Peyer's patch (tissue), 4 donors: Measurements from ENCODE around the gene MAPK14. TPM values are rescaled to one million over a fixed set of nuclear protein-coding genes. Genes with fewer than 3 reads are reported as not detected.

Source experiments
- DNase-seq, 3 donors: peaks; one replicate each; pipeline ENCODE4 v3.0.0-alpha.2; 2017 to 2019
- H3K27ac ChIP-seq, 4 donors: fragments of 200-600 bp; sonication (generic); one replicate each; pipeline ENCODE4 v1.5.1; 2016 to 2019
- H3K27me3 ChIP-seq, 2 donors: fragments of 200-600 bp; sonication (generic); one replicate each; pipeline ENCODE4 v1.5.1; 2019
- H3K36me3 ChIP-seq, 3 donors: fragments of 200-600 bp; sonication (generic); one replicate each; pipeline ENCODE4 v1.5.1; 2016 to 2019
- H3K4me1 ChIP-seq, 4 donors: fragments of 200-600 bp; sonication (generic); one replicate each; pipeline ENCODE4 v1.5.1; 2016 to 2019
- H3K4me3 ChIP-seq, 4 donors: fragments of 200-600 bp; sonication (generic); 1 replicate in 3 of 4; 2 replicates in 1 of 4; pipeline ENCODE4 v1.5.1; 2016 to 2019; ENCODE audit warnings: mild to moderate bottlenecking in 1 of 4
- H3K9me3 ChIP-seq, 4 donors: fragments of 200-600 bp; sonication (generic); one replicate each; pipeline ENCODE4 v1.5.1; 2016 to 2019; ENCODE audit warnings: mild to moderate bottlenecking in 1 of 4
- CTCF ChIP-seq, 6 experiments: fragments of 450-650 bp in 4 of 6; fragments of 200-600 bp in 2 of 6; sonication (generic) in 1 of 6; IDR thresholded peaks; one replicate each; pipeline ENCODE4 v1.5.1; 2017 to 2019; ENCODE audit warnings: antibody characterized with exemption in 6 of 6, mild to moderate bottlenecking in 3 of 6, moderate library complexity in 1 of 6
- POLR2A ChIP-seq, 2 donors: fragments of 450-650 bp; IDR thresholded peaks; one replicate each; pipeline ENCODE4 v1.5.1; 2017; ENCODE audit warnings: antibody characterized with exemption in 2 of 2, mild to moderate bottlenecking in 2 of 2, moderate library complexity in 2 of 2
- total RNA-seq, 4 donors: library from RNA; depleted of rRNA; stranded (reverse); fragments of >200 nt; gene quantifications; one replicate each; pipeline ENCODE4 v1.1.0, GENCODE V29; 2016

MAPK14 gene
- total RNA-seq, 4 donors from 2014 or later, result 64.4 to 109 (median 97.4) TPM

GRCh38 chr6:36139991-36140710 is 112.5 kb downstream of the MAPK14 start:
- DNase-seq, result no peak
- peaks cover 0 to 50% (median 0%) of the 10 kb centered on the region in 3 donors for H3K36me3 ChIP-seq
- TF ChIP-seq POLR2A (IDR thresholded peaks at IDR 0.05) (no peak), CTCF (IDR thresholded peaks at IDR 0.05) (no peak)
- H3K4me3 ChIP-seq, result no peak overlapping the region
- H3K9me3 ChIP-seq, result no peaks in the 10 kb centered on the region
- no peaks in the 10 kb centered on the region for H3K27me3 ChIP-seq
- H3K4me1 ChIP-seq, result no peaks in the 10 kb centered on the region
- no peak overlapping the region for H3K27ac ChIP-seq

DNA sequence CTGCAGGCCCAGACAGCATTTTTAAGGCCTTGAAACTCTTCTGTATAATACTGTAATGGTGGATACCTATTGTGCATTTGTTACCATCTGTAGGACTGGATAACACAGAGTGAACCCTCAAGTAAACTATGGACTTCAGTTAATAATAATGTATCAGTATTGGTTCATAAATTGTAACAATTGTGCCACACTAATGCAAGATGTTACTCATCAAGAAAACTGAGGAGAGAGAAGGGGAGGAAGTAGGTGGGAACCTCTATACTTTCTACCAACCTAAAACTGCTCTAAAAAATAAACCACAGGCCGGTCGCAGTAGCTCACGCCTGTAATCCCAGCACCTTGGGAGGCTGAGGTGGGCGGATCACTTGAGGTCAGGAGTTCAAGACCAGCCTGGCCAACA is 113.5 kb downstream of the MAPK14 start:
- H3K27me3 ChIP-seq, result no peaks in the 10 kb centered on the region
- H3K4me3 ChIP-seq, result no peak overlapping the region
- H3K27ac ChIP-seq, result no peak overlapping the region
- TF ChIP-seq CTCF (IDR thresholded peaks at IDR 0.05), result no peak
- no peak for TF ChIP-seq POLR2A (IDR thresholded peaks at IDR 0.05)
- no peak for DNase-seq
- peaks cover 0 to 40% (median 0%) of the 10 kb centered on the region in 3 donors for H3K36me3 ChIP-seq
- H3K9me3 ChIP-seq, result no peaks in the 10 kb centered on the region
- H3K4me1 ChIP-seq, result no peaks in the 10 kb centered on the region

GRCh38 chr6:36141961-36142360 is 114.4 kb downstream of the MAPK14 start:
- Histone ChIP-seq H3K27me3 (no peaks in the 10 kb centered on the region), H3K4me1 (no peaks in the 10 kb centered on the region), H3K36me3 (peaks cover 0 to 32% (median 0%) of the 10 kb centered on the region in 3 donors), H3K27ac (no peak overlapping the region), H3K9me3 (no peaks in the 10 kb centered on the region), H3K4me3 (no peak overlapping the region)
- TF ChIP-seq POLR2A (IDR thresholded peaks at IDR 0.05), result no peak
- no peak for TF ChIP-seq CTCF (IDR thresholded peaks at IDR 0.05)
- no peak for DNase-seq

DNA sequence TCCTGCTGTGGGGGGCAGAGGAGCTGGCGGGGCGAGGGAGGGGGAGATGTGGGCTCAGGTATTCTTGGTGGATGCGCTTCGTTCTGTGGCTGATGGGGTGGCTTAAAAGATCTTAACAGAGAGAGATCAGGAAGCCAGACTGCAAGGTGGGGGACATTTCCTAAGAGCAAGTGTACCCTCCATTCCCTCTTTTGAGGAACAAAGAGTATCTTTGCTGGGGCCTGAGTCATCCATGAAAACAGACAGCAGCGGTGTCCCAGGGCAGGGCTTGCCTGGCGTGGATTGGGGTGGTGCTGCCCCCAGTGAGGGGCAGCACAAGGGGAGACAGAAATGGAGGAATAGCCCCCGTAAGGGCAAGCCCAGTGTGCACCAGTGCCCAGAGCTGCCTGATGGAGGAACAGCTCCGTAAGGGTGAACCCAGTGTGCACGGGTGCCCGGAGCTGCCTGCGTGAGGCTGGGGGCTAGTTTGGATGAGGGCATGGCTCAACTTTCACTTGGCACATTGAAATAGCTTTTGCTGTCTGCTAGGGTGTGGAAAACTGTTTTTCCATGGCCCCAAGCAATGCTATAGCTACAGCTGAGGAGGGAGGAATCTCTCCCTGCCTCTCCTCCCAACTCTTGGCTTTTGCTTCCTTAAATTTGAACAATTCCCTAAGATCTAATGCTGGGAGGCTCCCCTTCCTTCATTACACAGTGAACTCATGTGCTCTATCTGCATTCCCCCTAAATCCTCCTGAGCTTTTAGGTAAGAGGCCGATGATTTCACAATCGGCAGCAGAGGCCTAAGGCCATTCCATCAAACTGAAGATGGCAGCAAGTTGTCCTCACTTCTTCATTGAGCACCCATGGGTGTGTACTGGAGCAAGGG is 115.6 kb downstream of the MAPK14 start:
- Histone ChIP-seq H3K27ac (no peak overlapping the region), H3K36me3 (peaks cover 0 to 22% (median 0%) of the 10 kb centered on the region in 3 donors), H3K27me3 (no peaks in the 10 kb centered on the region), H3K4me1 (no peaks in the 10 kb centered on the region), H3K4me3 (no peak overlapping the region), H3K9me3 (no peaks in the 10 kb centered on the region)
- DNase-seq, result no peak
- TF ChIP-seq CTCF (IDR thresholded peaks at IDR 0.05), result no peak

DNA sequence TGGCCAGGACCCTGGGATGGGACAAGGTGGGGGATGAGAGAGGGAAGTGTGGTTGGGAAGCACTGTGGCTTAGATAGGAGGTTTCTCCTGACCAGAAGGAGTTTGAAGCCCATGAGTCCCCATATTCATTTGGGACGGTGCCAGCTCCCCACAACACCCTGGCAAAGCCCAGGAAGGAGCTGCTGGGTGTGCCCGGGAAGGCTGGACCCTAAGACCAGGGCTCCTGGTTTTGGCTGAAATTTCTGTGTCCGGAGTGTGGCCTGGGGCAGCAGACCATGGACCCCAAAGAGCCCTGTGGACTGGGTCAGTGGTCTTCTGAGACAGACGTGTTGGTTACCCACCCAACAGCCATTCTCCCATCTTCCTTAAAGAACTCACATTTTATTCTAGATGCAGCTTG is 117.9 kb downstream of the MAPK14 start:
- no peak overlapping the region for H3K27ac ChIP-seq
- TF ChIP-seq CTCF (IDR thresholded peaks at IDR 0.05), result no peak
- no peak for TF ChIP-seq POLR2A (IDR thresholded peaks at IDR 0.05)

More for the DNA sequence above, 117.9 kb downstream of the MAPK14 start:
- Histone ChIP-seq H3K9me3 (no peaks in the 10 kb centered on the region), H3K36me3 (no peaks in the 10 kb centered on the region), H3K27me3 (no peaks in the 10 kb centered on the region), H3K4me3 (no peak overlapping the region), H3K4me1 (no peaks in the 10 kb centered on the region)
- no peak for DNase-seq
